Hindlimb muscle (tissue), 1 donor: ENCODE data around the gene LMOD2. TPM values are rescaled to one million over a fixed set of nuclear protein-coding genes. Genes with fewer than 3 reads are reported as not detected.
"Not testable (repeated sequence)": the region's sequence is repeated elsewhere in the genome, so short reads cannot be mapped to it uniquely, and the experiment has no call there.

Experiments used
- DNase-seq: peaks from one replicate; pipeline ENCODE4 v3.0.0-alpha.2; 2013
- polyA plus RNA-seq: library from polyadenylated mRNA; unstranded; fragments of 120-200 nt; gene quantifications from one replicate; pipeline ENCODE4 v1.2.1, GENCODE V29; 2013; ENCODE audit not compliant: insufficient read length

Gene LMOD2
- polyA plus RNA-seq = 138 TPM

GRCh38 chr7:123655614-123656013, at the start of gene LMOD2:
Gene LMOD2 (plus strand): TSS chr7:123655866. CDS start chr7:123655964, 98 bp downstream.
- no peak for DNase-seq

- DNase-seq = no peak
Measured at GRCh38 chr7:123607423-123607975, 48.2 kb upstream of the LMOD2 start.

- no peak for DNase-seq
Measured at GRCh38 chr7:123608991-123609882, 46.4 kb upstream of the LMOD2 start.

- DNase-seq = no peak
Measured at GRCh38 chr7:123609883-123610239, 45.8 kb upstream of the LMOD2 start.

GRCh38 chr7:123612024-123612423, 43.6 kb upstream of the LMOD2 start:
- DNase-seq = no peak

- DNase-seq = no peak
Measured at GRCh38 chr7:123615344-123615743, 40.3 kb upstream of the LMOD2 start.

- no peak for DNase-seq
Measured at GRCh38 chr7:123616223-123616622, 39.4 kb upstream of the LMOD2 start.

GRCh38 chr7:123621707-123622106, 34.0 kb upstream of the LMOD2 start:
- no peak for DNase-seq

- DNase-seq = no peak
Measured at GRCh38 chr7:123622660-123623386, 32.8 kb upstream of the LMOD2 start.

GRCh38 chr7:123624527-123625183, 31.0 kb upstream of the LMOD2 start:
- DNase-seq = no peak

GRCh38 chr7:123625254-123625653, 30.4 kb upstream of the LMOD2 start:
- no peak for DNase-seq

- no peak for DNase-seq
Measured at GRCh38 chr7:123627851-123628250, 27.8 kb upstream of the LMOD2 start.

- no peak for DNase-seq
Measured at GRCh38 chr7:123628829-123629228, 26.8 kb upstream of the LMOD2 start.

- no peak for DNase-seq
Measured at GRCh38 chr7:123629281-123629680, 26.4 kb upstream of the LMOD2 start.

GRCh38 chr7:123632808-123633207, 22.9 kb upstream of the LMOD2 start:
- DNase-seq = no peak

GRCh38 chr7:123633553-123633952, 22.1 kb upstream of the LMOD2 start:
- DNase-seq = no peak

GRCh38 chr7:123634011-123634573, 21.6 kb upstream of the LMOD2 start:
- DNase-seq = not testable (repeated sequence)

- DNase-seq = no peak
Measured at GRCh38 chr7:123635551-123636359, 19.9 kb upstream of the LMOD2 start.

GRCh38 chr7:123637203-123637602, 18.5 kb upstream of the LMOD2 start:
- DNase-seq = no peak

GRCh38 chr7:123637878-123638277, 17.8 kb upstream of the LMOD2 start:
- no peak for DNase-seq

- DNase-seq = no peak
Measured at GRCh38 chr7:123639631-123640030, 16.0 kb upstream of the LMOD2 start.

GRCh38 chr7:123640583-123640982, 15.1 kb upstream of the LMOD2 start:
- DNase-seq = no peak
